SK-N-SH (cell line): ENCODE measurements around the gene DHRS7C. TPM values are rescaled to one million over a fixed set of nuclear protein-coding genes. Genes with fewer than 3 reads are reported as not detected.

Experiments used
- CTCF ChIA-PET: fragments of 300-600, 350-600 bp; formaldehyde crosslinking; extraction: SDS; loops from one replicate; lab custom pipeline; 2021; lab: Yijun Ruan, JAX
- POLR2A ChIA-PET: fragments of 350-600 bp; sonication (Branson Sonifier 250); formaldehyde crosslinking; extraction: SDS; loops from one replicate; lab custom pipeline; 2020; ENCODE audit warnings: antibody characterized with exemption, inconsistent platforms; lab: Yijun Ruan, JAX
- DNase-seq: peaks from one replicate; pipeline ENCODE4 v3.0.0; 2012
- H2AFZ ChIP-seq: fragments of 200-600 bp; sonication (generic); 2 replicates; pipeline ENCODE4 v1.8.1; 2016; ENCODE audit warnings: antibody characterized with exemption, mild to moderate bottlenecking, low read depth
- H3F3A ChIP-seq: fragments of 200-600 bp; sonication (generic); replicated peaks from 2 replicates; pipeline ENCODE3; 2016; ENCODE audit warnings: antibody characterized with exemption, mild to moderate bottlenecking; ENCODE audit not compliant: insufficient read depth
- H3K27ac ChIP-seq, 2 experiments: fragments of 200-500 bp in 1 of 2; fragments of 200-600 bp in 1 of 2; sonication (Bioruptor generic) in 1 of 2; sonication (generic), shearing (Covaris generic) in 1 of 2; 2 replicates each; pipeline versions ENCODE4 v1.5.1 to v1.6.1; 2014 to 2016; ENCODE audit warnings: low read depth in 2 of 2, inconsistent platforms in 1 of 2, low read length in 1 of 2, mild to moderate bottlenecking in 1 of 2, mixed read lengths in 1 of 2
- H3K27me3 ChIP-seq: fragments of 200-600 bp; sonication (generic), shearing (Covaris generic); 2 replicates; pipeline ENCODE4 v1.6.1; 2016; ENCODE audit warnings: mixed run types; ENCODE audit not compliant: insufficient read depth
- H3K36me3 ChIP-seq, 2 experiments: fragments of 200-500 bp in 1 of 2; fragments of 200-600 bp in 1 of 2; sonication (Bioruptor generic) in 1 of 2; sonication (generic) in 1 of 2; replicated peaks in 1 of 2; 2 replicates each; pipeline versions ENCODE3 to v1.5.1; 2014 to 2016; ENCODE audit warnings: low read length in 1 of 2, mild to moderate bottlenecking in 1 of 2; ENCODE audit not compliant: insufficient read depth in 2 of 2, control insufficient read depth in 1 of 2
- H3K4me1 ChIP-seq, 2 experiments: fragments of 200-500 bp in 1 of 2; fragments of 200-600 bp in 1 of 2; sonication (Bioruptor generic) in 1 of 2; sonication (generic), shearing (Covaris generic) in 1 of 2; 2 replicates each; pipeline versions ENCODE4 v1.5.1 to v1.6.1; 2014 to 2016; ENCODE audit warnings: low read depth in 1 of 2, low read length in 1 of 2, mixed run types in 1 of 2; ENCODE audit not compliant: insufficient read depth in 2 of 2, control insufficient read depth in 1 of 2
- H3K4me2 ChIP-seq: fragments of 200-600 bp; sonication (generic), shearing (Covaris generic); 2 replicates; pipeline ENCODE4 v1.6.1; 2017; ENCODE audit warnings: mixed run types
- H3K4me3 ChIP-seq, 2 experiments: fragments of 200-500 bp in 1 of 2; fragments of 200-600 bp in 1 of 2; sonication (Bioruptor generic) in 1 of 2; sonication (generic), shearing (Covaris generic) in 1 of 2; 2 replicates each; pipeline versions ENCODE4 v1.5.1 to v1.8.1; 2014 to 2016; ENCODE audit warnings: low read depth in 2 of 2, inconsistent platforms in 1 of 2, low read length in 1 of 2, mild to moderate bottlenecking in 1 of 2, mixed read lengths in 1 of 2, moderate library complexity in 1 of 2
- H3K79me2 ChIP-seq: fragments of 200-600 bp; sonication (generic); 2 replicates; pipeline ENCODE4 v1.8.1; 2017; ENCODE audit warnings: mild to moderate bottlenecking; ENCODE audit not compliant: insufficient read depth
- H3K9ac ChIP-seq: fragments of 200-600 bp; sonication (generic); 2 replicates; pipeline ENCODE4 v1.6.1; 2017; ENCODE audit warnings: mixed run types
- H3K9me2 ChIP-seq: fragments of 200-600 bp; sonication (generic); 2 replicates; pipeline ENCODE4 v1.6.1; 2017; ENCODE audit warnings: mixed run types
- H3K9me3 ChIP-seq: fragments of 200-600 bp; sonication (generic); 2 replicates; pipeline ENCODE4 v1.6.1; 2017; ENCODE audit warnings: mixed run types, mild to moderate bottlenecking, moderate library complexity
- H4K20me1 ChIP-seq: fragments of 200-600 bp; sonication (generic); 2 replicates; pipeline ENCODE4 v1.6.1; 2017; ENCODE audit warnings: mild to moderate bottlenecking, mixed run types; ENCODE audit not compliant: insufficient read depth
- FOXM1 ChIP-seq: IDR thresholded peaks from 2 replicates; pipeline ENCODE4 v1.4.0; 2012; ENCODE audit warnings: low read depth, mild to moderate bottlenecking
- MXI1 ChIP-seq: IDR thresholded peaks from 2 replicates; pipeline ENCODE4 v1.6.1; 2012; ENCODE audit warnings: mild to moderate bottlenecking, low read depth, low read length, improper control_type of control experiment
- NFIC ChIP-seq: IDR thresholded peaks from 2 replicates; pipeline ENCODE4 v1.4.0; 2012; ENCODE audit warnings: borderline replicate concordance
- POLR2AphosphoS5 ChIP-seq: IDR thresholded peaks from 2 replicates; pipeline ENCODE4 v1.6.1; 2012; ENCODE audit warnings: low read depth, low read length
- RAD21 ChIP-seq: IDR thresholded peaks from 2 replicates; pipeline ENCODE4 v1.6.1; 2012; ENCODE audit warnings: mild to moderate bottlenecking, low read length
- SMC3 ChIP-seq: IDR thresholded peaks from 2 replicates; pipeline ENCODE4 v1.6.1; 2012; ENCODE audit warnings: low read depth, low read length, improper control_type of control experiment
- TCF12 ChIP-seq: IDR thresholded peaks from 2 replicates; pipeline ENCODE4 v1.4.0; 2012
- TEAD4 ChIP-seq: IDR thresholded peaks from 2 replicates; pipeline ENCODE4 v1.4.0; 2012; ENCODE audit warnings: mild to moderate bottlenecking, borderline replicate concordance; ENCODE audit not compliant: insufficient read depth
- ZBTB33 ChIP-seq: IDR thresholded peaks from 2 replicates; pipeline ENCODE4 v1.4.0; 2012; ENCODE audit warnings: low read depth, borderline replicate concordance
- WGBS: methylation state at CpG from one replicate; pipeline ENCODE4 v1.1.6; 2017; ENCODE audit warnings: low lambda C conversion rate; 5-methylcytosine and 5-hydroxymethylcytosine counted together
- polyA plus RNA-seq, 3 experiments: library from polyadenylated mRNA; depleted of rRNA; stranded (reverse); fragments of >200 nt; gene quantifications; 2 replicates each; pipeline ENCODE4 v1.2.3, GENCODE V29; 2012
- TF ChIP-seq, protein P1 (sequence below): fragments of 200-600 bp; sonication (generic); IDR thresholded peaks from 2 replicates; pipeline ENCODE4 v1.6.1; 2017; ENCODE audit warnings: antibody characterized with exemption, mild to moderate bottlenecking, moderate library complexity
- TF ChIP-seq, protein P2 (sequence below): IDR thresholded peaks from 2 replicates; pipeline ENCODE4 v1.4.0; 2012; ENCODE audit warnings: low read depth, borderline replicate concordance

The DHRS7C gene
- polyA plus RNA-seq, 1 of the 3 experiments (the other 2 are of a cell fraction) = not detected

GRCh38 chr17:9816472-9816871 is 25.1 kb upstream of the DHRS7C start (continued):
- TF ChIP-seq, protein P1, sequence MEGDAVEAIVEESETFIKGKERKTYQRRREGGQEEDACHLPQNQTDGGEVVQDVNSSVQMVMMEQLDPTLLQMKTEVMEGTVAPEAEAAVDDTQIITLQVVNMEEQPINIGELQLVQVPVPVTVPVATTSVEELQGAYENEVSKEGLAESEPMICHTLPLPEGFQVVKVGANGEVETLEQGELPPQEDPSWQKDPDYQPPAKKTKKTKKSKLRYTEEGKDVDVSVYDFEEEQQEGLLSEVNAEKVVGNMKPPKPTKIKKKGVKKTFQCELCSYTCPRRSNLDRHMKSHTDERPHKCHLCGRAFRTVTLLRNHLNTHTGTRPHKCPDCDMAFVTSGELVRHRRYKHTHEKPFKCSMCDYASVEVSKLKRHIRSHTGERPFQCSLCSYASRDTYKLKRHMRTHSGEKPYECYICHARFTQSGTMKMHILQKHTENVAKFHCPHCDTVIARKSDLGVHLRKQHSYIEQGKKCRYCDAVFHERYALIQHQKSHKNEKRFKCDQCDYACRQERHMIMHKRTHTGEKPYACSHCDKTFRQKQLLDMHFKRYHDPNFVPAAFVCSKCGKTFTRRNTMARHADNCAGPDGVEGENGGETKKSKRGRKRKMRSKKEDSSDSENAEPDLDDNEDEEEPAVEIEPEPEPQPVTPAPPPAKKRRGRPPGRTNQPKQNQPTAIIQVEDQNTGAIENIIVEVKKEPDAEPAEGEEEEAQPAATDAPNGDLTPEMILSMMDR = no peak
- TF ChIP-seq NFIC = no peak
- no peak for TF ChIP-seq RAD21
- no peak for TF ChIP-seq TEAD4
- TF ChIP-seq, protein P2, sequence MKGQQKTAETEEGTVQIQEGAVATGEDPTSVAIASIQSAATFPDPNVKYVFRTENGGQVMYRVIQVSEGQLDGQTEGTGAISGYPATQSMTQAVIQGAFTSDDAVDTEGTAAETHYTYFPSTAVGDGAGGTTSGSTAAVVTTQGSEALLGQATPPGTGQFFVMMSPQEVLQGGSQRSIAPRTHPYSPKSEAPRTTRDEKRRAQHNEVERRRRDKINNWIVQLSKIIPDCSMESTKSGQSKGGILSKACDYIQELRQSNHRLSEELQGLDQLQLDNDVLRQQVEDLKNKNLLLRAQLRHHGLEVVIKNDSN = no peak

DNA sequence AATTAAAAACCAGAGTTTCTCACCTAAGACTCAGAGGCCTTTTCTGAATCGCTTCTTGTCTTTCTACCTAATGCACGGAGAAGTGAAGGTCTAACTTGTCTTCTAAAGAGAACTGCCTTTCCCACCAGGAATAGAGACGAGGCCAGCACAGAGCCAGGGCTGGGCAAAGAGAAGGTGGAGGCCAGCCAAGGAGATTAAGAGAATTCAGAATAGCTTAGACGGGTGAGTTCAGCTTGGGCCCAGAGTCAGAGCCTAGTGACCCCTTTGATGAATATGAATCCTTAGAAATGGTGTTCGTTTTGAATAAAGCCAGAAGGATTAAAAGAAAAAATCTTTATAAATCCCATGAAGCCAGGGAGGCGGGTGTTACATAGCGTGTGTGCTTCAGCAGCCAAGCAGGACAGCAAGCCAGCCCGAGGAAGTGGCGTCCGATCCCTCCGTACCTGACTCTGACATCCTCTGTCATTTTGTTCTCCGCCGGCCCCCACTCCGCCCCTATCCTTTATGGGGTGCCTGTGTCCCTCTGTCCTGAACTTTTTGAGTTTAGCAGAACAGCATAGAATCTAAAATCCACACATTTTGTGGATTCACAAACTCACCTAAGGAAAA is 23.0 kb upstream of the DHRS7C start:
- H3K4me2 ChIP-seq = no peak overlapping the region
- H4K20me1 ChIP-seq = no peaks in the 10 kb centered on the region
- no peaks in the 10 kb centered on the region for H3K36me3 ChIP-seq
- H3K79me2 ChIP-seq = no peaks in the 10 kb centered on the region
- 23% methylated on average over 14 of the region's 14 CpGs for WGBS
- DNase-seq = no peak
- no peak overlapping the region for H3K9ac ChIP-seq
- no peak overlapping the region for H2AFZ ChIP-seq
- no peaks in the 10 kb centered on the region for H3K9me2 ChIP-seq
- ChIA-PET CTCF (no interaction called here), POLR2A (no interaction called here)
- TF ChIP-seq FOXM1 (no peak), POLR2AphosphoS5 (no peak), ZBTB33 (no peak), MXI1 (no peak), TCF12 (no peak), SMC3 (no peak)
- H3K4me3 ChIP-seq = no peak overlapping the region
- H3K4me1 ChIP-seq = no peaks in the 10 kb centered on the region
- no peaks in the 10 kb centered on the region for H3K9me3 ChIP-seq
- H3K27me3 ChIP-seq = peaks cover 13% of the 10 kb centered on the region; the same call in 1 of the 2 replicates
- H3F3A ChIP-seq = no peaks in the 10 kb centered on the region
- H3K27ac ChIP-seq = no peak overlapping the region

- H2AFZ ChIP-seq = no peak overlapping the region
- POLR2A ChIA-PET = no interaction called here
- H3K36me3 ChIP-seq = no peaks in the 10 kb centered on the region
- no peaks in the 10 kb centered on the region for H3K79me2 ChIP-seq
- peaks cover 13% of the 10 kb centered on the region; the same call in 1 of the 2 replicates for H3K27me3 ChIP-seq
- no peaks in the 10 kb centered on the region for H4K20me1 ChIP-seq
- H3K9ac ChIP-seq = no peak overlapping the region
- WGBS = 29% methylated on average over 8 of the region's 9 CpGs
- H3K9me3 ChIP-seq = no peaks in the 10 kb centered on the region
- no peak overlapping the region for H3K27ac ChIP-seq
- DNase-seq = no peak
- no peak overlapping the region for H3K4me2 ChIP-seq
- H3K9me2 ChIP-seq = no peaks in the 10 kb centered on the region
- no peak overlapping the region for H3K4me3 ChIP-seq
- CTCF ChIA-PET = no interaction called here
- H3F3A ChIP-seq = no peaks in the 10 kb centered on the region
- TF ChIP-seq TCF12 = no peak
- H3K4me1 ChIP-seq = no peaks in the 10 kb centered on the region
Measured at GRCh38 chr17:9813166-9813565, 21.8 kb upstream of the DHRS7C start.
